Muscle of back (tissue), 11 donors: ENCODE measurements around the gene TTC19. TPM values are rescaled to one million over a fixed set of nuclear protein-coding genes. Genes with fewer than 3 reads are reported as not detected.
"Not testable (repeated sequence)": the region's sequence is repeated elsewhere in the genome, so short reads cannot be mapped to it uniquely, and the experiment has no call there.

Experiments used
- DNase-seq, 3 donors: peaks; one replicate each; pipeline versions ENCODE4 v3.0.0 to v3.0.0-alpha.2; 2013
- polyA plus RNA-seq, 10 donors: library from polyadenylated mRNA; unstranded; fragments of 120-200 nt; gene quantifications; one replicate each; pipeline ENCODE4 v1.2.1, GENCODE V29; 2013; ENCODE audit not compliant: insufficient read length in 10 of 10

Gene TTC19
- polyA plus RNA-seq, 10 donors: 17.4 to 30.7 (median 25.5) TPM

DNA sequence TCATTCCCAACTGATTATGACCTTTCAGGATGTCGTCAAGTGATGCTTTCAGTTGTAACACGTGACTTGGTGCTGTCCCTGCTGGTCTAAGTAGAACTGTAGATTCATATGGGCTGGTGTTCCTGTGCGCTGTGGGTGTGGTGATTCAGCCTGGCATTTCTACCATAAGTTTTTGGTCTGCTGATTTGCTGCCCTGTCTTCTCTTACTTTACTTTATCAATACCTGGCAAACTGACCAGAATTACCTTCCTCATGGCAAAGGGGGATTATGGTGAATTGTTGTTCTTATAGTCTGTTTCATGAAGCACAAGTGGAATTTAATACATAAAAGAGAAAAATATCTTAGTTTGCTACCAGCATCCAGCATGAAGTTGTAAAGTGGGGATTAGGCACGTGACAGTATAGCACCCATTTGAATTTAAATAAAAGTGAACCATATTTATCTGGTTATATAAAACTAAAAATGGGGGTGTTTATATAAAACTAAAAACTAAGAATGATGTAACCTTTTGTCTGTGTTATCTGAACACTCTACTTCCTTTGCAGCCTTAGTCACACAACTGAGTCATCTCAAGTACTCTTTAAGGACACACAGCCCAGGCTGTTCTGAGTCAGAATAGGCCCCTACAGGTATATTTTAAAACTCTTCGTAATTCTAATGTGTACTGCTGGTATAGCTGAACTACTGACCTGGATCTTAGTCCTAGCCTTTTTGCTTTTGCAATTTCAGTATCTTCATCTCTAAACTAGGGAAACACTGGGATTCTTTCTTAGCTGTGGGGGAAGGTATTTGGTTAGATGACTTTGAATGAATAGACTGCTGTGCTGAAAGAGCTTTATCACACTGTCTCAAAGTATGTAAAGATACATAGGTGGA, 28.3 kb downstream of the TTC19 start:
- peak in 1 of 3 donors; percentile 80 for DNase-seq

DNA sequence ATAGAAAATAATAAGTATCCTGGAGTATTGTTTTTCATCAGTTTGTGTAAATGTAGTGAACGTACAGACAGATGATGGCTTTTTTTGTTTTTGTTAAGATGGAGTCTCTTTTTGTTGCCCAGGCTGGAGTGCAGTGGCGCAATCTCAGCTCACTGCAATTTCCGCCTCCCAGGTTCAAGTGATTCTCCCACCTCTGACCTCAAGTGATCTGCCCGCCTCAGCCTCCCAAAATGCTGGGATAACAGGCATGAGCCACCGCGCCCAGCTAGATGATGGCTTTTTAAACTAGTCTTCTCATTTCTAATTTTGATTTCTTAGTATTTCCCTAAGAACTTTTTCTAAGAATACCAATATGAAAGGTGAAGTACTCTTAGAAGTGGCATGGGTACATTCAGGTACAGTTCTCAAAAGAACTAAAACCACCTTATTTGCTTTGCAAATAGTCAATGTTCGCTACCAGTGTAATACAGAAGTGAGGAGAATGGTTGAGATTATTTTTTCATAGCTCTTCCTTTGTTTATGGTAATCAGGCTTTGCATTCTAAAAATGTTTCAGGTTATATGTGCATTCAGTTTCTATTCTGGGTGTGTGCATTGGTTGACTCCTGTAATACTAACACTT, 34.2 kb downstream of the TTC19 start:
- DNase-seq: no peak

DNA sequence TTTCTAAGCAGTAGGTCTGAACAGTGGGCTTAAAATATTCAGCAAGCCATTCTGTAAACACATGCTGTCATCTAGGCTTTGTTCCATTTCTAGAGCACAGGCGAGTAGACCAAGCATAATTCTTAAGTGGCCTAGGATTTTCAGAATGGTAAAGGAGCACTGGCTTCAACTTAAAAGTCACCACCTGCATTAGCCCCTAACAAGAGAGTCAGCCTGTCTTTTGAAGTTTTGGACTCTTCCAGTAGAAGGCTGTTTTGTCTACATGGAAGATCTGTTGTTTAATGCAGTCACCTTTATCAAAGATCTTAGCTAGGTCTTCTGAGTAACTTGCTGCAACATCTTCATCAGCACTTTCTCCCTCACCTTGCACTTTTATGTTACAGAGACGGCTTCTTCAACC, 36.6 kb downstream of the TTC19 start:
- no peak for DNase-seq

DNA sequence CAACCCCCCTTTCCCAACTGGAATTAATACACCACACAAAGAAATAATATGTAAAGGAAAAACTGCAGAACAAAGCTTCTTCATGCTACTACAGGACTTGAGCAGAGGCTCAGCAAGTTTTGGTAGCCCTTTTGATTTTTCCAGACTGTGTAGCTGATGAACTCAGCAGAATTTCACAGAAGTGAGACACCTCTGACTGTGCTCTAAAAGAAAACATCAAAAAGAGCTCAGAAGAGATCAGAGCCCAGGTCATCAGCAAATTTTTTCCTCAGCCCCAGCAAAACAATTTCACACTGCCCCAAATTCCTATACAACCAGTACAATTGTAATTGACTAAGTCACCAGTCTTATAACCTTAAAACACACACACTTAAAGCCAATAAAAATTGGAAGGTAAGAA, 38.0 kb downstream of the TTC19 start:
- no peak for DNase-seq

DNA sequence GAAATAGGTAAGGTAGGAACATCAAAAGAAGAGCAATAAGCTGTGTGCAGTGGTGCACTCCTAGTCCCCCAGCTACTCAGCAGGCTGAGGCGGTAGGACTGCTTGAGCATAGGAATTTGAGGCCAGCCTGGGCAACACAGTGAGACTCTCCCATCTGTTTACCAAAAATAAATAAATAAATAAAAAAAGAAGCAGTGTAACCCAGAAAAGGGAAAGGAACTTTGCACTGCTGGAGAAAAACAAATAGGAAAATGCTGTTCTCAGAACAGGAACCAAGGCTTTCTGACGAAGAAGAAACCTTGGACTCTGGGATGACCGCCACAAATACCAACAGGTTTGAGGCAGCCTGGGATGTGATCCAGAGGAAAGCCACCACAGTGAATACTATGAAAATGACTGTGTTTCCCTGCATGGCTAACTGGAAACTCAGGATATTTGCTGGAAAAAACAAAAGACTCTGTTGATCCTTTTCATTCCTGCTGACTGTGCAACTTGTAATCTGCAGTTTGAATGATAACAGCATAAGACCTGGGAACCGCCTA, 41.2 kb downstream of the TTC19 start:
- peak in 2 of 3 donors; percentile 5 to 15 for DNase-seq

DNA sequence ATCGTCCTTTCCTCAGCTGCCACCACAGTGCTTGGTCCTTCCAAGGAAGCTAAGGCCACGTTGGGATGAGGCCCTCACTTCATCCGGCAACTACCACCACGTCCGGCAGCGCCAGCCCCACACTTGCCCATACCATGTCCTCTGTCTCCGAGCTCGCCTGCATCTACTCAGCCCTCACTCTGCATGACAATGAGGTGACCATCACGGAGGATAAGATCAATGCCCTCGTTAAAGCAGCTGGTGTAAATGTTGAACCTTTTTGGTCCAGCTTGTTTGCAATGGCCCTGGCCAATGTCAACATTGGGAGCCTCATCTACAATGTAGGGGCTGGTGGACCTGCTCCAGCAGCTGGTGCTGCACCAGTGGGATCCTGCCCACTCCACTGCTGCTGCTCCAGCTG, 44.9 kb downstream of the TTC19 start:
- no peak for DNase-seq

DNA sequence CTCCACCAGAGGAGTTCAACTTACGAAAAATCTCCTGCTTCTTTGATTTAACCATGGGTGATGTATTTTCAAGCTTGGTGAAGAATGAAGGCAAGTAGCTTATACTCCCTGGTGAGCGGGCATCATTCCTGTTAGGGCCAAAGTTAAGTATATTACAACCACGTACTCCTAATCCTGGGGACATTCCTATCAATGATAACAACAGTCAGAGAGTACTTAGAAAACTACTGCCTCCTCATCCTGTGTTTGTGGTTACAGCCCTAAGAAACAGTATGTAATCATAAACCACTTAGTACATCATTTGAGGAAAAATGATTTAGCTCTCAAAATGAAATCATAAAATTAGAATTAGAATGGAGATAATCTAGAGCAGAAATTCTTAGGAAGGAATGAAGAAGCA, 47.3 kb downstream of the TTC19 start:
- DNase-seq: no peak

DNA sequence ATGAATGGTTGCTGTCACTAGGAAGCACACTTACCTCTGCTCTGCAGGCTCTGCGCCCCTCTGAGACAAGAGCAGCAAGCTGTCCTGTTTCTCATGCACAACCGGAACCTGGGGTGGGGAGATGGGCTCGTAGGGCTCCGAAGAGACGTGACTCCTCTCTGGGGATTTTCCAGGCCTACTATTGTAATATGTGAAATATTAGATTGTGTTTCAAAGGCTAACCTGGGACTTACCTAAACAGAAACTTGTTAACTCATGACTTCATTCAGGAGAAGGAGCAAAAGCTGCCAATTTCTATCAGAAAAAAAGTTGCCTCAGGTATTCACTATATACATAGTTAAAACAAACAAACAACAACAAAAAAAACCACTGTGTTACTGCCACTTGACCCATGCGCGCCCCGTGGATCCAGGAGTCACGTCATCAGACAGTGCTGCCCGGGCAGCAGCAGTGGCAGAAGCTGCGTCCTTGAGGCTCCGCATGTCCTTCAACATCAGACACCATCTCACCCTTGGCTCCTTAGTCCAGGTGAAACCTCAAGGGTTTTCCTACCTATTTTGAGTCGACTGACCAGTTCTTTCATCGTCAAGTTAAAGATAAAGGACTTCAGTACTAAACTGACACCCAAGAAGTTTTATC, 49.3 kb downstream of the TTC19 start:
- no peak for DNase-seq

DNA sequence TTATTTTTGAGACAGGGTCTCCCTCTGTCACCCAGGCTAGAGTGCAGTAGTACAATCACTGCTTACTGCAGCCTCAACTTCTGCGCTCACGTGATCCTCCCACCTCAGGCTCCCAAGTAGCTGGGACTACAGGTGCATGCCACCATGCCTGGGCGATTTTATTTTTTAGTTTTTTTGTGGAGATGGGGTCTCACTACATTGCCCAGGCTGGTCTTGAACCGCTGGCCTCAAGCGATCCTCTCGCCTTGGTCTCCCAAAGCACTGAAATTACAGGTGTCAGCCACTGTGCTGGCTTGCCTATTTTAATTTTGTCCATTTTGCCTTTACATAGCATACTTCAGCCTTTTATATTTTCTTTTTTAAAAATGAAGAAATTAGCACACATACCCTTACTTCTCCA, 51.2 kb downstream of the TTC19 start:
- DNase-seq: no peak

DNA sequence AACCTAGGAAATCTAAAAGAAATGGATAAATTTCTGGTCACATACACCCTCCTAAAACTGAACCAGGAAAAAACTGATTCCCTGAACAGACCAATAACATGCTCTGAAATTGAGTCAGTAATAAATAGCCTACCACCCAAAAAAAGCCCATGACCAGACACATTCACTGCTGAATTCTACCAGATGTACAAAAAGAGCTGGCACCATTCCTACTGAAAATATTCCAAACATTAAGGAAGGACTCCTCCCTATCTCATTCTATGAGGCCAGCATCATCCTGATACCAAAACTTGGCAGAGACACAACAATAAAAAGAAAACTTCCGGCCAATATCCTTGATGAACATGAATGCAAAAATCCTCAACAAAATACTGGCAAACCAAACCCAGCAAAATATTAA, 52.9 kb downstream of the TTC19 start:
- DNase-seq: no peak

DNA sequence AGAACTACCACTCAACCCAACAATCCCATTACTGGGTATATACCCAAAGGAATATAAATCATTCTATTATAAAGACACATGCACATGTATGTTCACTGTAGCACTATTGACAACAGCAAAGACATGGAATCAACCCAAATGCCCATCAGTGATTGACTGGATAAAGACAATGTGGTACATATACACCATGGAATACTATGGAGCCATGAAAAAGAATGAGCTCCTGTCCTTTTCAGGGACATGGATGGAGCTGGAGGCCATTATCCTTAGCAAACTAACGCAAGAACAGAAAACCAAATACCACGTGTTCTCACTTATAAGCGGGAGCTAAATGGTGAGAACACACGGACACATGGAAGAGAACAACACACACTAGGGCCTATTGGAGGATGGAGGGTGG, 55.5 kb downstream of the TTC19 start:
- not testable (repeated sequence) for DNase-seq

DNA sequence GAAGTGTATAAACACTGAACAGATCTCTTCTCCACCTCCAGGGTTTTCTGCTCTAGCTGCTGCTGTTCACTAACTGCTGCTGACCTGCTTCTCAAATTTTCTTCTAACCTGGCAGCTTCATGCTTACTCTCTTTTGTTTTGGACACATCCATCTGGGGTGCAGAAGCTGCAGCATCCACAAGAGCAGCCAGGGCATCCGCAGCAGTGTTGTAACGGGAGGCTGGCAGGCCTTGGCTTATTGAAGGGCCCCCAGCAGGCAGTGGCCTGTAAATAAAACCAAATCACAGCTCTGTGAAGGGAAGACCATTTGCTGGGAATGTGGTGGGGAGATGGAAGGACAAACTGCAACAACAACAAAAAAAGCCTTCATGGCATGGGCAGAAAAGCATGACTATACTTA, 62.0 kb downstream of the TTC19 start:
- DNase-seq: no peak

DNA sequence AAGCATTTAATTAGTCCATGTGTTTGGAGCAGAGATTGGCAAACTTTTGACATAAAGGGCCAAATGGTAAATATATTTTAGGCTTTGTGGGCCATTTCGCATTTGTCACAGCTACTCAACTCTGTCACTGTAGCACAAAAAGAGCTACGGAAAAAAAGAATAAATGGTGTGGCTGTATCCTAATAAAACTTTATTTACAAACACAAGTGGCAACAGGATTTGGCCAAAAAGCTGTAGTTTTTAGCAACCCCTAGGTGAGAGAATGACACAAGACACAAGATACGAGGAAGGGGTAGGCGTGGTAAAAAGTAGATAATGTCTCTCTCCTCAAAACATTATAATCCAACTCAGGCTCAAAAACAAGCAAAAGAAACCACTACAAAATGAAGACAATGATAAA, 66.5 kb downstream of the TTC19 start:
- no peak for DNase-seq

DNA sequence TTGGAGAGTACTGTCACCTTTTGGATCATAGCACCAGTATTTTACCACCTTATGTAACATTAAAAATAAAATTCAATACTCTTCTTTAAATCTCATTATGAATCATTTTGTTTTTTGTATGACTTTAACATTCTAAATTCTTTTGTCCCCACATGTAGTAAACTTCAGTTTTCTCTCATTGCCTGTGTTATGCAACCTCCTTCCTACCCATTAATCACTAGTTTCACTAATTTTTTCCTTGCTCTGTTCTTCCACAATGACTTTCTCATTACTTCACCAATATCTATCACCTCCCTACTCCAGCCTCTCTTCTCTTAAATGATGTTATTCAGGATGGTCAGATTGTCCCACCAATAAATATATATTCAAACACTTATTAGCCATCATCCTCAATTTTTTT, 68.7 kb downstream of the TTC19 start:
- DNase-seq: no peak

DNA sequence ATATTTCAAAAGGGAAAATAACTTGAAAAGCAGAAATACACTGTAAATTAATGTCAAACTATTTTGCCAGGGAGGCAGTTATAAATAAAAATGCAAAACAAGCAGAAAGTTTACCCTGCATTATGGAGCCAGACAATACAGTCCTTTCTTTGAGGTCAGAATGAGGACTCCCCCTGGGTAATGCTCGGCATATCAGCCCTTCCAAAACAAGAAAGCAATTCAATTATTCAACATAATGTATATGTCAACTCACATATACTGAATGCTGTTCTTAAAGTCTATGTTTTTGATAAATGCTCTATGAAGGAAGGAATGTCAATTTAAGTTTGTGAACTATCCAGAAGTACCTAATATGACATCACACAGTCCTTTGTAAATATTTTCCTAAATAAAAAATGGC, 72.4 kb downstream of the TTC19 start:
- DNase-seq: no peak

DNA sequence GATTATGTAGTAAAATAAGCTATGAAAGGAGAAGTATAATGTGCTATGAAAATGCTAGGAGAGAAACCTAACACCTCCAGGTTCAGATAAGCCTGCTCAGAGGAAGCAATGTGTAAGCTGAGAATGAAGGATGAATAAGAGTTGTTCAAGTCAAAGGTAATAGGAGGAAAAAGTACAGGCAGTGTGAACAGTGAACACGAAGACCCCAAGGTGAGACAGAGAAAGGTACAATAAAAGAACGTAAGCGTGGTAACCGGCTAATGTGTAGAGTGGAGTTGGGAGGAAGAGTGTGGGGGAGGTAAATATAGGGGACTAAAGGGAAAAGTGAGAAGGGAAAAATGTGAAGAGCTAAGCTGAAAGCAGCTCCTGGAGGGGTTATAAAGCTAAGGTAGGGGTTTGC, 74.2 kb downstream of the TTC19 start:
- no peak for DNase-seq

DNA sequence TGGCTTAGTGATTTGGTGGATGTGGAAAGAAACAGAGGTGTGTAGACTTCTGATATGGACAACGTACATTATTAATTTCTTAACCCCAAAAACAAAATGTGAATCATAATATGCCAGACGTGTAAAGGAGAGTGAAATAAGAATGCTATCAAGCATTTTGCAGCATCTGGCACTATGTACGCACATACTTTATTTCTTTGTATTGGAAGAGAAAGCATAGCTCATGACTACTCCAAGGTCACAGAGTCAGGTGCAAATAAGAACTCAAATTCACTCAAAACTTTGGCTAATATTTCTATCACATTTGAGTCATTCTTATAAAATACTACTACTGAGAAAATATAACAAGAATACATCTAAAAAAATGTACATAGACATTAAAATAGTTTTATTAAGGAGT, 74.8 kb downstream of the TTC19 start:
- DNase-seq: no peak

DNA sequence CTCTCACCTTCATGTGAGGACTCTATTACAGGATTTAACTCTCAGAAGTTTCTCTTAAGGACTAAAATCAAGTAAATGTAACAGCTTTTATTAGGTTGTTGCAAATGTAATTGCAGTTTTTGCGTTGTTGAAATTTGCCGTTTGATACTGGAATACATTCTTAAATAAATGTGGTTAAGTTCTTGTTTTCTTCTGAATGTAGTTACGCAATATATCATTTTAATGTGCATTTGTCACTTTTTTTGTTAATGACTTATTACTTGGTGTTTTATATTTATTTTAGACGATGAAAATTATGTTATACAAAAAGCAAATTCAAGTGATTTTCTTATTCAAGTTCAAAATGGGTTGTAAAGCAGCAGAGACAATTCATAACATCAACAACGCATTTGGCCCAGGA, 76.3 kb downstream of the TTC19 start:
- DNase-seq: no peak
